GM12891 (cell line): ENCODE measurements around the gene TAF1C.

Source experiments
- PAX5 ChIP-seq: IDR thresholded peaks from 2 replicates; pipeline ENCODE4 v1.6.1; 2011; ENCODE audit warnings: low read length, moderate library complexity, mild to moderate bottlenecking; ENCODE audit not compliant: insufficient read depth, severe bottlenecking
- POLR2A ChIP-seq: IDR thresholded peaks from 2 replicates; pipeline ENCODE4 v1.6.1; 2011; ENCODE audit warnings: low read depth, low read length, control low read depth
- POLR2AphosphoS5 ChIP-seq: IDR thresholded peaks from 2 replicates; pipeline ENCODE4 v1.6.1; 2011; ENCODE audit warnings: low read depth, low read length, control low read depth
- POU2F2 ChIP-seq: IDR thresholded peaks from 2 replicates; pipeline ENCODE4 v1.6.1; 2011; ENCODE audit warnings: low read depth, mild to moderate bottlenecking, control low read depth, low read length, moderate library complexity
- TAF1 ChIP-seq: IDR thresholded peaks from 2 replicates; pipeline ENCODE4 v1.6.1; 2011; ENCODE audit warnings: low read depth, low read length, control low read depth

GRCh38 chr16:84179612-84180320 is 7.1 kb downstream of the TAF1C start:
- TF ChIP-seq POLR2AphosphoS5 (no peak), POLR2A (no peak), PAX5 (no peak), TAF1 (no peak), POU2F2 (no peak)
